ENCODE measurements around the gene PTOV1.
A peak's percentile ranks its signal among the peaks of the same experiment; 100 is the strongest.

Gene PTOV1

DNA sequence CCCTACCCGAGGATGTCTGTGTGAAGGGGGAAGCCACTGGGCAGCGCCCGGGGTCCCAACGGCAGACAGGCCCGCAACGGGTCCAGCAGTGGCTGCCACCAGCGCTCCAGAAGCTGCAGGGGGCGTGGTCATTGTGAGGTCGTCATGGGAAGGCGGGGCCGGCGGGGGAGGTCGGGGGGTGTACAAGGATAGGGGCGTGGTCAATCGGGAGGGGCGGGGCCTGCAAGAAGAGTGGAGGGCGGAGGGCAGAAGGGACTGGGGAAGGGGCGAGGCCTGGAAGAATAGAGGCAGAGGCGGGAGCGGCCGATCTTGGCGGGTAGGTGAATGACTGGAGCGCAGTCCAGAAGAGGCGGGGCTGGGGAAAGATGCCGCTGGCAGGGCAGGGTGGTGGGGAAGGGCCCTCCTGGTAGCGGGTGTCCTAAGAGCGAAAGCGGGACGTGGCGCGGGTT is 42.2 kb upstream of the PTOV1 start:
- no peaks in the 10 kb centered on the region for H3K9me3 ChIP-seq (ENCODE audit: low read length)
- no peaks in the 10 kb centered on the region for H3K27me3 ChIP-seq (ENCODE audit: control insufficient read depth in 1 of 2, insufficient read depth in 2 of 2, low read length in 2 of 2)
- peaks cover 20% of the 10 kb centered on the region for H3K36me3 ChIP-seq (ENCODE audit: insufficient read depth, low read length)
- peak overlapping the region; percentile 49 for H3K9ac ChIP-seq (ENCODE audit: low read length)
- peak overlapping the region; percentile 45 to 72 for H3K4me3 ChIP-seq (ENCODE audit: low read depth in 1 of 2, low read length in 2 of 2)
- peaks cover 25% of the 10 kb centered on the region for H3K4me1 ChIP-seq (ENCODE audit: insufficient read depth, low read length)
- peak overlapping the region; percentile 72 for H3K27ac ChIP-seq (ENCODE audit: low read depth, low read length)

DNA sequence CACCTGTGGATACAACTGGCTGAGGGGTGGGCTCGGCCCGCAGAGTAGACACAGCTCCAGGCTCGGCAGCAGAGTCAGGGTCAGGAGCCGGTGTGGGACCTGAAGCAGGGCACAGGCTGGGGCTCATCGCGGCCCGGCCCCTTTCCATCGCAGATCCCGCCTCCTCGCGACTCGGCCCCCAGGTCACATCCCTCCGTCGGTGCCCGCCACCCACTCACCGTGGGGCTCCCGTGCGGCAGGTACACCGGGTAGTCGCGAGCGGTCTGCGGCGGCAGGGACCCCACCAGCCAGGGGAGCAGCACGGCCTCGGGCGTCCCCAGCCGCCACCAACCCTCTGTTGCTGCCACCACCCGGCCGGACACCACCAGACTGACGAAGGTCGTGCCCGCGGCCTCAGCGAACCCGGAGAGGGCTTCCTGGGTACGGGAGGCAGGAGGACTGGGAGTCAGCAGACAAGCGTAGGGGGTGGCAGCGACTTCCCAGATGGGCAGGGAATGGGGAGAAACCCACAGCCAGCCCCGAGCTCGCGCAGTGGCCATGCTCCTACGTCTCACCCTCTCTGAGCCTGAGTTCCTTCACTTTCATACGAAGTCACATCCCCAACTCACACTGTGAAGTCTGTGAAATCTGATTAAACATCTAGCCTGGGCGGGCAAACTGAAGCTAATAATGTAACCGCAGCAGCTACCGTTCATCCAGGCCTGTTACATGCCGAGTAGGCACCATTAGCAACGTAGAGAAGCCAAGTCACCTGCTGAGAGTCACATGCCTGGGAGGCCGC is 41.6 kb upstream of the PTOV1 start:
- Histone ChIP-seq H3K9ac (ENCODE audit: low read length) (peak overlapping the region; percentile 49), H3K4me1 (ENCODE audit: insufficient read depth, low read length) (peaks cover 25% of the 10 kb centered on the region), H3K9me3 (ENCODE audit: low read length) (no peaks in the 10 kb centered on the region), H3K27me3 (ENCODE audit: control insufficient read depth in 1 of 2, insufficient read depth in 2 of 2, low read length in 2 of 2) (no peaks in the 10 kb centered on the region), H3K4me3 (ENCODE audit: low read depth in 1 of 2, low read length in 2 of 2) (peak overlapping the region; percentile 45 to 72), H3K36me3 (ENCODE audit: insufficient read depth, low read length) (peaks cover 19% of the 10 kb centered on the region), H3K27ac (ENCODE audit: low read depth, low read length) (peak overlapping the region; percentile 72)

DNA sequence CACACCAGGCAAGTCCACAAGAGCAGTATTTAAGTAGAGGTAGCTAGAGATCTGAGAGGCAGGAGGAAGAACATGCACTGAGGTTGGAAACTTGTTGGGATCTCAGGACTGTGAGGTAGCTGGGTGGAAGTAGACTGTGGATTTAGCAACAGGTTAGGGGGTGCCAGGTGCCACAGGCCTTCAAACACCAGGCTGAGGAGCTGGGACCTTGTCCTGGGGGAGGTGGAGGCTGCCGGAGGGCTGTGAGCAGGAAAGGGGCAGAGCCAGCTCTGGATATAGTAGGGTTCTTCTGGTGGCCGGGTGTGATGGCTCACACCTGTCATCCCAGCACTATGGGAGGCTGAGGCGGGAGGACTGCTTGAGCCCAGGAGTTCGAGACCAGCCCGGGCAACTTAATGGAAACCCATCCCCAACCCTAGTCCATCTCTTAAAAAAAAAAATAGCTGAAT is 41.0 kb upstream of the PTOV1 start:
- H3K9ac ChIP-seq (ENCODE audit: low read length) = peak overlapping the region; percentile 49
- H3K27me3 ChIP-seq (ENCODE audit: control insufficient read depth in 1 of 2, insufficient read depth in 2 of 2, low read length in 2 of 2) = no peaks in the 10 kb centered on the region
- peaks cover 13% of the 10 kb centered on the region for H3K36me3 ChIP-seq (ENCODE audit: insufficient read depth, low read length)
- peak overlapping the region; percentile 45 to 72 for H3K4me3 ChIP-seq (ENCODE audit: low read depth in 1 of 2, low read length in 2 of 2)
- no peaks in the 10 kb centered on the region for H3K9me3 ChIP-seq (ENCODE audit: low read length)
- peaks cover 25% of the 10 kb centered on the region for H3K4me1 ChIP-seq (ENCODE audit: insufficient read depth, low read length)
- H3K27ac ChIP-seq (ENCODE audit: low read depth, low read length) = peak overlapping the region; percentile 72

- H3K27ac ChIP-seq (ENCODE audit: low read depth, low read length) = no peak overlapping the region
- H3K9me3 ChIP-seq (ENCODE audit: low read length) = no peaks in the 10 kb centered on the region
- peaks cover 11% of the 10 kb centered on the region for H3K36me3 ChIP-seq (ENCODE audit: insufficient read depth, low read length)
- no peak overlapping the region for H3K4me3 ChIP-seq (ENCODE audit: low read depth in 1 of 2, low read length in 2 of 2)
- H3K4me1 ChIP-seq (ENCODE audit: insufficient read depth, low read length) = peaks cover 25% of the 10 kb centered on the region
- no peak overlapping the region for H3K9ac ChIP-seq (ENCODE audit: low read length)
- H3K27me3 ChIP-seq (ENCODE audit: control insufficient read depth in 1 of 2, insufficient read depth in 2 of 2, low read length in 2 of 2) = no peaks in the 10 kb centered on the region
Observed at GRCh38 chr19:49811328-49811727, 39.6 kb upstream of the PTOV1 start.

DNA sequence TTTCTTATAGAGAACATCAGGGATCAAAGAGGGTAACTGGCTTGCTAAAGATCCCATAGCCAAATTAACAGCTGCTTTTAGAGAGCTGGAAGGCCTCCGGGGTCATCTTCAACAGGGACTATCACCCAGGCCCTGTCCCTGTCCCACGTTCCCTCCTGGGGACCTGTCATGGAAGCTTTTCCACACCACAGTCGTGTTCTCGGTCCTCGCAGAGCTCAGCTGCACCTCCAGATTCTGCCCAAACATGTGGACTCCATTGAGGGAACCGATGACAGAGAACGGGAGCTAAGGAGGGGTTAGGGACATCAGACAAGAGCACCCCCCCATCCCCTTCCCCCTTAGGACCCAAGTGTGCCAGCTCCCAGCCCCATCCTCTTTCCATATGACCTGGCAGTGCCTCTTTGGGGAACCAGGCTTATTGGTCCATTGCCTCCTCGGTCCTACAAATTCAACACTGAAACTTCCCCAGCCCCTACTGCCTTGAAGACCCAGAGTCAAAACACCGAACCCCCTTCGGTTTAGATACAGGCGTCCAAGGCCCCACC is 38.4 kb upstream of the PTOV1 start:
- H3K36me3 ChIP-seq (ENCODE audit: insufficient read depth, low read length) = peaks cover 5% of the 10 kb centered on the region
- H3K27me3 ChIP-seq (ENCODE audit: control insufficient read depth in 1 of 2, insufficient read depth in 2 of 2, low read length in 2 of 2) = no peaks in the 10 kb centered on the region
- peak overlapping the region; percentile 29 for H3K27ac ChIP-seq (ENCODE audit: low read depth, low read length)
- H3K4me1 ChIP-seq (ENCODE audit: insufficient read depth, low read length) = peaks cover 29% of the 10 kb centered on the region
- H3K9ac ChIP-seq (ENCODE audit: low read length) = peak overlapping the region; percentile 63
- peak overlapping the region; percentile 38 to 92 for H3K4me3 ChIP-seq (ENCODE audit: low read depth in 1 of 2, low read length in 2 of 2)
- H3K9me3 ChIP-seq (ENCODE audit: low read length) = no peaks in the 10 kb centered on the region

GRCh38 chr19:49812997-49813861 is 37.7 kb upstream of the PTOV1 start, which contains the start of gene FUZ:
FUZ (minus strand) TSS chr19:49813292; CDS start chr19:49813106, 186 bp downstream.
- H3K27me3 ChIP-seq (ENCODE audit: control insufficient read depth in 1 of 2, insufficient read depth in 2 of 2, low read length in 2 of 2) = no peaks in the 10 kb centered on the region
- H3K4me3 ChIP-seq (ENCODE audit: low read depth in 1 of 2, low read length in 2 of 2) = peak within 1 kb of the TSS; percentile 38 to 92
- peaks cover 24% of the 10 kb centered on the region for H3K4me1 ChIP-seq (ENCODE audit: insufficient read depth, low read length)

DNA sequence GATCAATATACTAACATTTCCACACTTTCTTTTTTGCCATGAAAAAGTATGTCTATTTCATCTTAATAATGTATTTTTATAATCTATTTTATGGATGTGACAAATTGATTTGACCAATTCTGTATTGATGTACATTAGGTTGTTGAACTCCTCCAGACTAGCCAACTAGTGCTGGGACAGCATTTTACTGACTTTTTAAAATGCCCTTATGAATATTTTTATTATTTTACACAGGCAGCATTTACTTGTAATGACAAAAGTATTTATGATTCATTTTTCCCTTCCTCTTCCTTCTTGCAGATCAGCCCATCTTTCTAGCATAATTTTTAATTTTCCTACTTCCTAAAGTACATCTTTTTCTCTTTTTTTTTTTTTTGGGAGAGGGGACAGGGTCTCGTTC is 36.9 kb upstream of the PTOV1 start:
- Histone ChIP-seq H3K9ac (ENCODE audit: low read length) (no peak overlapping the region), H3K4me1 (ENCODE audit: insufficient read depth, low read length) (peaks cover 23% of the 10 kb centered on the region), H3K4me3 (ENCODE audit: low read depth in 1 of 2, low read length in 2 of 2) (peak overlapping the region in 1 of 2 donors; percentile 38)

More at GRCh38 chr19:49812997-49813861, 37.7 kb upstream of the PTOV1 start, which contains the start of gene FUZ:
- H3K36me3 ChIP-seq (ENCODE audit: insufficient read depth, low read length) = no peaks in the 10 kb centered on the region
- no peaks in the 10 kb centered on the region for H3K9me3 ChIP-seq (ENCODE audit: low read length)
- peak within 1 kb of the TSS; percentile 63 for H3K9ac ChIP-seq (ENCODE audit: low read length)
- H3K27ac ChIP-seq (ENCODE audit: low read depth, low read length) = peak within 1 kb of the TSS; percentile 29

GRCh38 chr19:49816590-49816989 is 34.4 kb upstream of the PTOV1 start:
- H3K4me3 ChIP-seq (ENCODE audit: low read depth in 1 of 2, low read length in 2 of 2) = no peak overlapping the region
- H3K27ac ChIP-seq (ENCODE audit: low read depth, low read length) = peak overlapping the region; percentile 69
- no peaks in the 10 kb centered on the region for H3K27me3 ChIP-seq (ENCODE audit: control insufficient read depth in 1 of 2, insufficient read depth in 2 of 2, low read length in 2 of 2)
- H3K9ac ChIP-seq (ENCODE audit: low read length) = no peak overlapping the region
- H3K36me3 ChIP-seq (ENCODE audit: insufficient read depth, low read length) = no peaks in the 10 kb centered on the region
- no peaks in the 10 kb centered on the region for H3K9me3 ChIP-seq (ENCODE audit: low read length)
- peaks cover 22% of the 10 kb centered on the region for H3K4me1 ChIP-seq (ENCODE audit: insufficient read depth, low read length)

More for the DNA sequence above, 36.9 kb upstream of the PTOV1 start:
- Histone ChIP-seq H3K9me3 (ENCODE audit: low read length) (no peaks in the 10 kb centered on the region), H3K36me3 (ENCODE audit: insufficient read depth, low read length) (no peaks in the 10 kb centered on the region), H3K27ac (ENCODE audit: low read depth, low read length) (peak overlapping the region; percentile 29), H3K27me3 (ENCODE audit: control insufficient read depth in 1 of 2, insufficient read depth in 2 of 2, low read length in 2 of 2) (no peaks in the 10 kb centered on the region)

- Histone ChIP-seq H3K9me3 (ENCODE audit: low read length) (no peaks in the 10 kb centered on the region), H3K36me3 (ENCODE audit: insufficient read depth, low read length) (peaks cover 3% of the 10 kb centered on the region), H3K9ac (ENCODE audit: low read length) (peak within 1 kb of the TSS; percentile 54), H3K27ac (ENCODE audit: low read depth, low read length) (peak within 1 kb of the TSS; percentile 96), H3K27me3 (ENCODE audit: control insufficient read depth in 1 of 2, insufficient read depth in 2 of 2, low read length in 2 of 2) (no peaks in the 10 kb centered on the region), H3K4me1 (ENCODE audit: insufficient read depth, low read length) (peaks cover 13% of the 10 kb centered on the region), H3K4me3 (ENCODE audit: low read depth in 1 of 2, low read length in 2 of 2) (peak within 1 kb of the TSS; percentile 96 to 98)
Observed at GRCh38 chr19:49817964-49818648, 32.9 kb upstream of the PTOV1 start, which contains the start of gene MED25. MED25 (plus strand) TSS chr19:49818289; CDS start chr19:49818342, 53 bp downstream.

- peak overlapping the region; percentile 54 for H3K9ac ChIP-seq (ENCODE audit: low read length)
- peak overlapping the region; percentile 96 to 98 for H3K4me3 ChIP-seq (ENCODE audit: low read depth in 1 of 2, low read length in 2 of 2)
- peaks cover 13% of the 10 kb centered on the region for H3K4me1 ChIP-seq (ENCODE audit: insufficient read depth, low read length)
- H3K36me3 ChIP-seq (ENCODE audit: insufficient read depth, low read length) = peaks cover 10% of the 10 kb centered on the region
- no peaks in the 10 kb centered on the region for H3K9me3 ChIP-seq (ENCODE audit: low read length)
- H3K27me3 ChIP-seq (ENCODE audit: control insufficient read depth in 1 of 2, insufficient read depth in 2 of 2, low read length in 2 of 2) = no peaks in the 10 kb centered on the region
- H3K27ac ChIP-seq (ENCODE audit: low read depth, low read length) = peak overlapping the region; percentile 96
Observed at GRCh38 chr19:49818649-49819370, 32.1 kb upstream of the PTOV1 start.
